HG03039 (cell line): Measurements from ENCODE around the gene GRK7.
"Not testable (repeated sequence)": the region's sequence is repeated elsewhere in the genome, so short reads cannot be mapped to it uniquely, and the experiment has no call there.

Source experiments
- ATAC-seq: cut with Tn5 transposase; IDR thresholded peaks from one replicate; pipeline ENCODE4 v1.9.1; 2021; ENCODE audit warnings: mild to moderate bottlenecking, moderate library complexity; ENCODE audit not compliant: unreplicated experiment

Gene GRK7

DNA sequence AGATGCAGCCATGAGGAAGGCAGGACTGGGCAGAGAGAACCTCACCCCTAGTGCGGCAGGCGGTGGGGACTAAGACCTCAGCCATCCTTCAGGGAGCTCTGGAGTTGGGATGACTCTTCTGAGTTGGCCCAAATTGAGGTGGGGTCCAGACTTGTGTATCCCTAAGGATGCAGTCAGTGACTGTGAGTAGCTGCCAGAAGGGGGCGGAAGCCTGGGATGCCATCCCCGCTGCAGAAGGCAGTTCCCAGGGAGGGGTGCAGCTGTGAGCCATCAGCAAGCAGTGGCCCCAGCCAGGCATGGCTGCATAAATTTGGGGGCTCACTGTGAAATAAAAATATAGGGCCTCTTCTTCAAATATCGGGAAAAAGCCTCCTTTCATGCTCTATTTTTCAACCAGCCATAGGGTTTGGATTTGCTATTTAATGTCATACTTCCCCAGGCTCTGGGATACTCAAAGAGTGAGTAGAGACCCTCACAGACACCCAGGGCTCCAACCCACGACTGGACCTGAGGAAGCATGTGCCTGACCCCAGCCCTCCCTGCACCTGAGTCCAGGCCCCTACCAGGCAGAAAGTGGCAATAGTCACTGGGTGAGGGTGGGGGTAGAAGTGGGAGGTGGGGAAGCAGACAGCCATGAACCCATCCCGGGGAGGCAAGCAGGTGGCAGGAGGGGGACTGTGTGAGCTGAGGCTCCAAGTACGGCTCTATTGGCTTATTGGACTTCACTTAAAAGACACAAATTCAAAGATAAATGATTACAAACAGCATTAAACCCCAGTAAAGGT lies 30.5 kb downstream of the GRK7 start:
- no peak for ATAC-seq

DNA sequence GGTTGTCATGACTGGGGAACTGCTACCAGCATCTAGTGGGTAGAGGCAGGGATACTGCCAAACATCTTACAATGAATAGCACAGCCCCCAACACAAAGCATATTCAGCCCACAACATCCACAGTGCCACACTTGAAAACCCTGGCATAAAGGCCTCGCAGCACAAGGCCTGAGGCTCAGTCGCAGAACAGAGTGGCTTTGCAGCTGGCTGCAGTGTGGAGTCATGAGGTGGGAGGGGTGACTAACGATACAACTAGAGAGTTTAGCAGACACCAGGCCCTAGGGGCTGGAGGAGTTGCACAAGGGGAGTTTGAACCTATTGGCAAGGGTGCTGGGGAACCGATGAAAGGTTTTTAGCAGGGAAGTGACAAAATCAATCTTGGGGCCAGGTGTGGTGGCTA lies 32.1 kb downstream of the GRK7 start:
- no peak for ATAC-seq

DNA sequence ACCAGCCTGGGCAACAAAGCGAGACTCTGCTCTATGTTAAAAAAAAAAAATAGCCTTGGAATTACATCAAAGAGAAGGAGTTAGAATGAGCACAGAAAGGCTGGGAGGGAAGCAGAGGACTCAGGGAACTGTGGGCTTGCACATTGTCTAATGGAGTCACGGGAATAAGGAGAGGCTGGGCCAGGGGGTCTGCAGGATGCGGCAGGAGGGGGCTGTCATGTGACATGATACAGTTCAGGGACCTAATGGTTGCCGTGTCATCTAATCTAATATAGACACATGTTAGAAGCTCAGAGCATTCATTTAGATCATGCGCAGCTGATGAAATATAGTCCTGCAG lies 32.5 kb downstream of the GRK7 start:
- no peak for ATAC-seq

DNA sequence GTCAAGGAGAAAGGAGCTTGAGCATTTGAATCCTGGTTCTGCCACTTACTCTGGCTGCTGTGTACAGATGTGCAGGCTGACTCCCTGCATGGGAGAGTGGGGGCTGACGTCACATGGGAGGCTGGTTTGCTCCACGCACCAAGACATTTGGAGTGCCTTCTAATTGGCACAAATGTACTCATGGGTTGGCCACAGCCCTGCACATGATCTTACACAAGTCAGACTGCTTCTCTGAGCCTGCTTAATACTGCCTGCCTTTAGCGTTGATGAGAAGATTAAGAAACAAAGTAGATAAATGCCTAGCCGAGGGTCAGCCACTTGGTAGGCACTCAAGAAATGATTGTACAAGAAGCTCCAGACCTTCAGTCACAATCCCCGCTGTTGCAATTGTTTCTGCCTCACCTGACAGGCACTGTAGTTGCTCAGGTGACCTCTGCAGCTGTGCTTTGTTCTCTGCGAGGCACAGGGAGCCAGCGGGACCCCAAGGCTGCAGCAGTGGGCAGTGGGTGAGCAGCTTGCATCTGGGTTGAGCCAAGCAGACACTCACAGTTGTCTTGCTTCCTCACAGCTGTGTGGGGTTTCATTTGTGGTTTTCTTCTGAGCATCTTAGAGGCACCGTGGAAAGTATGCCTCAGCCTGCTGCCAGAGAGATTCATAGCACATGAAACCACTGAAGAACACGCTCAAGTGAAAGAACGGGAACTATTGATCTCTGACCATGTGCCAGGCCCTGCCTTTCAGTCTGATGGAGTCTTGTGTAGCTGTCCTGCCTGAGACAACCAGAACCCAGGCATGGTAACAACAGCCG lies 33.1 kb downstream of the GRK7 start:
- ATAC-seq = peak; percentile 92

DNA sequence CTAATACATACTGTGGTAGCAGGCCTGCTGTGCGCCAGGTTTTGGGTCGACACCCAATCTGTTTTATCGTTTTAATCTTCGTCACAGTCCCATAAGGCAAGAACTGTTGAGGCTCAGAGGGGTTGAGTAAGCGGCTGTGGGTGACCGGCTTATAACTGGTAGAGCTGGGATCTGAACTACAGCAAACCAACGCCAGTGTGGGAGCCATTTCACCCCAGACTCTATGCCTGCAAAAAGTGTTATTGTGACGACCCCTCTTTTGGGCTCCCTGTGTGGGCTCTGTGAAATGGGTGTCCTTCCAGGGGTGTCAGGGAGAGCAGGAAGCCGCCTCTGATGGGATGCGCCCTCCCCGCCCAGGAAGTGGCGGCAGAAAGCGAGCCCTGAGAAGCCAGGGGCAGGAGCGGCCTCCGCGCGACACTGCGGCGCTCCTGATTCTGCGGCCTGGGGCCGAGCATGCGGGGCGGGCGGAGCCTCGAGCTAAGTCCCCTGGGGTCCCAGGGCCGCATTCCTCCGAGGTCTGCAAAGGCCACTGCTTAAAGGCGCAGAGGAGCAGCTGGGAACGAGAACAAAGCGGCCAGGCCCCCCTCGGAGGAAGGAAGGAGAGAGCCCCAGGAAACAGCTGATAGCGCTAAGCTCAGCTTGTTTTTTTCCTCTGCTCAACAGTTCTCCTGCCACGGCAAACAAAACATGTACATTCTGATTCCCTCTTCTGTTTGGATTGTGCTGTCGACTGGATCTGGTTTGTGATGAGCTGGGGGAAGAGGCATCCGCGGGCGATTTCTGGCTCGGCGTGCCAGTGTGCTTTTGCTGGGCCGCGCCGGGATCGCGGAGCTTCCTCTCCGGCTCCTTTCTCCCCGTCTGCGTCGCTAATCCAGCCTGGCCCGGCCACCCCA lies 33.9 kb downstream of the GRK7 start:
- peak; percentile 25 for ATAC-seq

DNA sequence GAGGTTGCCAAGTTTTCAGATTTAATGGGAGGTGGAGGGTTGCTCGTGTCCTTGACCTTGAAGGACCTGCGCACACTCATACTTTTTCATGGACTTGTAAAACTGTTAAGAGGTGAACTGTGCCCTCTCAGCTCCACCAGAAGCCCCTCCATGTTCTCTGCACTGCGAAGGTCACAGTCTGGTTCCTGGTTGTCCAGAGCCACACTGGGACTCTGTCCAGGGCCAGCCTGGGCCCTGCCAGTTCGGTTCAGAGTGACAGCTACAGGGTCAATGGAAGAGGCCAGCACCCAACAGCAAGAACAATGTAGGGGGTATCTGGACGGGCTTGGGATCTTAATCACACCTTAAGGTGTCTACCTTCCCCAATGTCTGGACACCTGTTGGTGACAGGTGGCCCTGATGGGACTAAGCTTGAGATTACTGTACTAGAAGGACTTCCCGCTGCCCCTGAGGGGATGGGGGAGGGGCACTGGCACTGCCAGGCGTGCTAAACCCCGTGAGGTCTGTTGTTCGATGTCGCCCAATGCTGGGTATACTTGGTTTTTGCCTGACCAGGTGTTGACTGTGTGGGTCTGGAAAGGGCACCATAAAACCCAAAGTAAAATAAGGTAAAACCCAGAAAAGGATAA lies 34.7 kb downstream of the GRK7 start:
- no peak for ATAC-seq

DNA sequence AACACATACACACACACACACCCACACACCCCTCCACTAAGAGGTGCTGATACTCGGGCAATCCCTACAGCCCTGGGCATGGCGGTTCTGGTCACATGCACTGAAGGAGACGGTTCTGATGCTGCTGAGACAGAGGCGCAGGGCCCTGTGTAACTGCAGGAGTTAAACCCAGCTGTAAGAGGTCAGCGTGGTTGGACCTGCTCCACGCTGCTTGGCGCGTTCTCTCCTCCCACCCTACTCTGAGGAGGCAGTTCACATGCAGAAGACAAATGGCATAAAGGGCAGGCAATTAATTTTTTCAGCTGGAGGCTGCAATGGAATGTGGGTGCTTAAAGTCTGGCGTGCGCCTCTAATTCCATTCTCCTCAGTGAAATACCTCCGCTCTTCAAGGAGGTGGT lies 35.2 kb downstream of the GRK7 start:
- ATAC-seq = no peak

DNA sequence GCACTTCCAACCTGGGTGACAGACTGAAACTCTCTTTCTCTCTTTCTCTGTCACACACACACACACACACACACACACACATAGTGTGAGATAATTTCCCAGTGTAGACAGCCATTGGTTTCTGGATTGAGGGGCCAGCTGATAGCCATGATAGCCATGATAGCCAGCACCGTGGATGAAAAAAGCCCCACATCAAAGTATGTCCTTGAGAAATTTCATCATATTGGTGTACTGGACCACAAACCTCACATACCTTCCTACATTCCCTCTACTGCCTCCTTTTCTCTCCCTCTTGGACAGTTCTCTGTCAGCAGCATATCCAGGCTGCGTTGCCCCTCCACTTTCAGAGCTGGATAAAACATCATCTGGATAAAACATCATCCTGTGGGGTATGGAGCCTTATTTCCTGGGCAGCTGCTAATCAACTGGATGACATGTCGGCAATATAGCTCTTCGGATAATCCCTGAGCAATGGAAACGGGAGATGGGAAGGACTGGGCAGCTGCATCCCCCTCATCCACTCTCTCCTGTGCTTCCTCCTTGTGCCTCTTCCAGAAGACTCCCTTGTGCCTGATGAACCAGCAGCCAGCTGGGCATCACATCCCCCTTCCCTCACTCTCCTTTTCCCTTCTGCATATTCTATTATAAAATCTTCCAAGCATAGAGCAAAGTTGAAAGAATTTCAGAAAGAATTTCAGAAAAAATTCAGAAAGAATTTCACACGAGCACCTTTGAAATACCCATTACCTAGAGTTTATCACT lies 39.3 kb downstream of the GRK7 start:
- no peak for ATAC-seq

DNA sequence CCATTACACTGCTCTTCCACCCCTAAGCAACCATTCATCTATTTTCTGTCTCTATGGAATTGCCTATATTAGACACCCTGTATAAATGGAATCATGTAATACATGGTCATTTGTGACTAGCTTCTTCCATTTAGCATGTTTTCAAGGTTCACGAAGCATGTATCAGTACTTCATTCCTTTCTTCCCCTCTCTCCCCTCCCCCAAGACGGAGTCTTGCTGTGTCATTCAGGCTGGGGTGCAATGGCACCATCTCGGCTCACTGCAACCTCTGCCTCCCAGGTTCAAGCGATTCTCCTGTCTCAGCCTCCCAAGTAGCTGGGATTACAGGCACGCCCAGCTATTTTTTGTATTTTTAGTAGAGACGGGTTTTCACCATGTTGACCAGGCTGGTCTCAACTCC lies 40.3 kb downstream of the GRK7 start:
- ATAC-seq = not testable (repeated sequence)

DNA sequence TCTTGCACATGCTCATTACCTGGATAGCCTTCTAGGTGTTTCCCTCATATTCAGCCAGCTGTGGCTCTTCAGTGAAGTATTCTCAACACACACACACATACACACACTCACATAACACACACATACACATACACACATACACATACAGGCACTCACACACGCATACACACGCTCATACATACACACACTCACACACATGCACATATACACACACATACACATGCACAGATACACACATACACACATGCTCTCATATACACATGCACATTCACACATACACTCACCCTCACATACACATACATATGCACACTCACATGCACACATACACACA lies 41.2 kb downstream of the GRK7 start:
- ATAC-seq = no peak

DNA sequence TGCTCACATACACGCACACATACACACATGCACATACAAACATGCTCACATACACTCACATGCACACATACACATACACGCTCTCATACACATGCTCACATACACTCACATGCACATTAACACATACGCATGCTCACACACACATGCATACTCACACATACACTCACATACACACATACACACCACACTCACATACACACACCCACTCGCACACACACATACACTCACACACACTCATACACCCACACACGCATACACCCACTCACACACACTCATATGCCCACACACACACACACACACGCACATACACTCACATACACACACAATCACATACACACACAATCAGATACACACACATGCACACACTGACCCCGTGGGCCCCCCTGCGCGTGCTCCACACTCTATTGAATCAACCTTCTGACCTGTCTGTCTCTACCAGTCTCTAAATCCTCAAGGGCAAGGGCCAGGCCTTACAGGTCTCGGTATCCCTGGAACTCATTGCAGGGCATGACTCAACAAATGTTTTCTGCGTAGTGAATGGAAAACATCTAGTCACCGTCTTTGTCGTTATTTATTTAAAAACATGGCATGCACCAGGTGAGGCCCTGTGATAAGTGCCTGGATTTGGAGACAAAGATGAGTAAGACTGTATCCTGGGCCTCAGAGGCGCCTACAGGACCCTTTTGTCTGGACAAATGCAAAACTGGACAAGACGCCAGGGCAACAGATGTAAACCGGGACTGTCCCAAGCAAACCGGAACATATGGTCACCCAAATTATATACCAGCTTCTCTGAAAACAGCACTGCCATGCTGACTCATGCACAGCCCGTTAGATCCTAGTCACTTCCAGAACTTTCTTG lies 41.8 kb downstream of the GRK7 start:
- no peak for ATAC-seq

DNA sequence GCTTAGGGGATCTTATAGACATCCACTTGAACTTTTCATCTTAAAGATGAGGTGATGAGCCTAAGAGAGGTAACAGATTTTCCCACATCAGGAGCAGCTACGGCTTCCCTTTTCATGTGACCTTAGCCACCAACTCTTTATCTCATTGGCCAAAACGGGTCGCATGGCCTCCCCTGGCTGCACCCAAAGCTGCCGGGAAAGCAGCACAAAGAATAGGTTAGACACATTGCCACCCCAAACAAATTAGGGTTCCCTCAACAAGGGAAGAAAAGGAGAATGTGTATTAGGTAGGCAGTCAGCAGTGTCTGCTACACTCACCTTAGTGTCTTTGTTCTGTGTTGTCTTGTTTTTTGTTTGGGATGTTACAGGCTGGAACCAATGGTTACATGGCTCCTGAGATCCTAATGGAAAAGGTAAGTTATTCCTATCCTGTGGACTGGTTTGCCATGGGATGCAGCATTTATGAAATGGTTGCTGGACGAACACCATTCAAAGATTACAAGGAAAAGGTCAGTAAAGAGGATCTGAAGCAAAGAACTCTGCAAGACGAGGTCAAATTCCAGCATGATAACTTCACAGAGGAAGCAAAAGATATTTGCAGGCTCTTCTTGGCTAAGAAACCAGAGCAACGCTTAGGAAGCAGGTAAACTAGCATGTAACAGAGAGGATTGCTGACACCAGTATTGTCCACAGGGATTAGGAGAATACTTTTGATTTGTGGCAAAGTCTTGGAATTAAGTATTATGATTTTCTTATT lies 44.2 kb downstream of the GRK7 start:
- no peak for ATAC-seq

DNA sequence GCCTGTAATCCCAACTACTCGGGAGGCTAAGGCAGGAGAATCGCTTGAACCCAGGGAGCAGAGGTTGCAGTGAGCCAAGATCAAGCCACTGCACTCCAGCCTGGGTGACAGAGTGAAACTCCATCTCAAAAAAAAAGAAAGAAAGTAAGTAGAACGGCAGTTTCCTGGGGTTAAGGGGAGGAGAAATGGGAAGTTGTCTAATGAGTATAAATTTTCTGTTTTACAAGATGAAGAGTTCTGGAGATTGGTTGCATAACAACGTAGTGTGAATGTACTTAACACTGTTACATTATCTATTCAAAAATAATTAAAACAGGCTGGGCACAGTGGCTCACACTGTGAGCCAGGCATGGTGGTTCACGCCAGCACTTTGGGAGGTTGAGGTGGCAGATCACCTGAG lies 45.4 kb downstream of the GRK7 start:
- no peak for ATAC-seq

DNA sequence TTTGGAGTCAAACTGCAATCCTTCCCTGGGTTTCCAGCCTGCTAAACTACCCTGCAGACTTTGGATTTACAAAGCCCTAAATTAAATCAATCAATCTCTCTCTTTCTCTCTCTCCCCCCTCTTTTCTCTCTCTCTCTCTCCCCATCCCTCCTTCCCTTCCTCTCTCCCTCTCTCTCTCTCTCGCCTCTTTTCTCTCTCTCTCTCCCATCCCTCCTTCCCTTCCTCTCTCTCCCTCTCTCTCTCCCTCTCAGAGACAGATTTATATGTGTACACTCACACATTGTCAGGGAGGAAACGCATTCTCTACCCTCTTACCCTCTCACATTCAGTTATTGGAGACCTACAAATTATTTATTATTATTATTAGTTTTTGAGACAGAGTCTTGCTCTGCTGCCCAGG lies 47.0 kb downstream of the GRK7 start:
- ATAC-seq = no peak

DNA sequence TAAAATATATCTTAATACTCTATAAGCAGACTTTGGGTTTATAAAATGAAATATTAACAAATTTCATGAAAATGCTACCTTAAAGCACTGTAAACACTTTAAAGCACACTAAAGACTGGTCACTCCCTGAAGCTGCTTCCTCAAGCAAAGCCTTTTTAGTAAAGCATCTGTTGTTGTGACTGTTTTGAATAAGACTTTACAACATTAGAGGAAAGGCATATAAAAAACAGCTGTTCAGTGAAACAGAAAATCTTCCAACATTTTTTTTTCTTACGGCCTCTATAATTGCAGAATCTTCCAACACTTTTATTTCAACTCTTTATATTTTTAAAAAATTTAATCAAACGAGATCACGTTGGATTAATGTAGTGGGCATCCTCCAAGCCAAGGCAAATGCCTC lies 48.1 kb downstream of the GRK7 start:
- no peak for ATAC-seq

DNA sequence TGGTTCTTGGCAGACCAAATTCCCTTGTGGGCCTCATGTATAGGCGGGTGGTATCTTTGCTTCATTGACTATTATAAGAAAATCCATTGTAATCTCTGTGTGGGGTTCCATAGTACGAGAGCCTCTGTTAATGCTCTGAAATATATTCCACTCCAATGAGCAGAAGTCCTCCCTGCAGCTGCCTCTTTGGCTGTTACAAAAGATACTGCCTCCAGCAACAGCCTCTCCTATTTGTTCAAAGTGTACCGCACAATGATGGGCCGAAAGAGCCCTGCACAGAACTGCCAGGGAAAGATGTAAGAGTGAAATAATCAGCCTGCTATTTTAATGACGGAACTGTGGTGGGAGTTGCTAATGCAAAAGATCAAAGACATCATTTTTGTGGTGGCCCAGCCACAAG lies 48.9 kb downstream of the GRK7 start:
- no peak for ATAC-seq

DNA sequence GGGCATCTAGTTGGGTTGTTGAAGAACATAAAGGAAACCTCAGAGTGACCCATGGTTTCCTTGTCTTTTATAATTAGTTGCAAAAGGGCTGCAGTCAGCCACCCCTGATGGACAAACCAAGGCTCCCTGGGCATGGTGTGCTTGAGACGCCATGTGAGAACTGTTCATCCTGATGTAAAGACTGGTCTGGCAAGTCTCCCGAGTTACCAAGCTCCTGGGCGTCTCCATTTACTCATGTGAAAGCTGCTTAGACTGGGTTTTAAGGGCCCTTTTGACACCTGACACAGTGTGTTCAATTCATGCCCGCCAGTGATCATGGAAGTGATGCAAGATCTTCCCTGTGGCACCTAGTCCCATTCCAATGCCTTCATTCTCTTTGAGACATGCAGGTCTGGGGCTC lies 49.4 kb downstream of the GRK7 start:
- no peak for ATAC-seq
